Neural crest cell (in vitro differentiated cells): ENCODE measurements around the gene SORCS1. TPM values are rescaled to one million over a fixed set of nuclear protein-coding genes. Genes with fewer than 3 reads are reported as not detected.
A peak's percentile ranks its signal among the peaks of the same experiment; 100 is the strongest.

Experiments
- DNase-seq: peaks from one replicate; pipeline ENCODE4 v3.0.0; 2021; ENCODE audit warnings: low read depth, mixed read lengths, low spot score
- H3K27ac Mint-ChIP-seq: one replicate; pipeline ENCODE4 v1.8.0; 2021; ENCODE audit warnings: mild to moderate bottlenecking, mixed read lengths; ENCODE audit not compliant: unreplicated experiment
- H3K27me3 Mint-ChIP-seq: 2 replicates; pipeline ENCODE4 v1.8.0; 2021; ENCODE audit warnings: low read depth, mild to moderate bottlenecking, mixed read lengths
- H3K36me3 Mint-ChIP-seq: 2 replicates; pipeline ENCODE4 v1.8.0; 2021; ENCODE audit warnings: low read depth, mild to moderate bottlenecking, mixed read lengths
- H3K4me1 Mint-ChIP-seq: 2 replicates; pipeline ENCODE4 v1.8.0; 2021; ENCODE audit warnings: mixed read lengths
- H3K4me3 Mint-ChIP-seq: one replicate; pipeline ENCODE4 v1.8.0; 2021; ENCODE audit warnings: mild to moderate bottlenecking, mixed read lengths
- H3K9me3 Mint-ChIP-seq: 2 replicates; pipeline ENCODE4 v1.8.0; 2021; ENCODE audit warnings: mixed read lengths
- total RNA-seq: library from RNA; stranded (reverse); gene quantifications from 2 replicates; pipeline ENCODE4 v1.2.1, GENCODE V29; 2021
- TF ChIP-seq, protein P1 (sequence below): fragments of 200-600 bp; sonication (generic); conservative IDR thresholded peaks from 2 replicates; pipeline ENCODE4 v1.5.0; 2021; ENCODE audit warnings: antibody characterized with exemption, mild to moderate bottlenecking

The SORCS1 gene
- total RNA-seq, 1 donor from 2014 or later, result 8.2 TPM

DNA sequence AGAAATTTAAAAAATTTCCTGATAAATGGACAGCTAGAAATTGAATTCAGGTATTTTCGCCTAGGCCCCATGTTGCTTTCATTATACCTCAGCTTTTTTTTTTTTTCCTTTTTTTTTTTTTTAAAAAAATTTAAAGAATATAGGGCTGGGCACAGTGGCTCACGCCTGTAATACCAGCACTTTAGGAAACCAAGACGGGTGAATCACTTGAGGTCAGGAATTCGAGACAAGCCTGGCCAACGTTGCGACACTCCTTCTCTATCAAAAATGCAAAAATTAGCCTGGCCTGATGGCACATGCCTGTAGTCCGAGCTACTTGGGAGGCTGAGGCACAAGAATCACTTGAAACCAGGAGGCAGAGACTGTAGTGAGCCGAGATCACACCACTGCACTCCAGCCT lies 334.0 kb downstream of the SORCS1 start:
- Mint-ChIP-seq H3K27me3 (no peaks in the 10 kb centered on the region), H3K27ac (no peak overlapping the region), H3K4me1 (peaks cover 13% of the 10 kb centered on the region), H3K9me3 (no peaks in the 10 kb centered on the region), H3K36me3 (peaks cover 3% of the 10 kb centered on the region), H3K4me3 (no peak overlapping the region)
- DNase-seq, result no peak
- TF ChIP-seq, protein P1, sequence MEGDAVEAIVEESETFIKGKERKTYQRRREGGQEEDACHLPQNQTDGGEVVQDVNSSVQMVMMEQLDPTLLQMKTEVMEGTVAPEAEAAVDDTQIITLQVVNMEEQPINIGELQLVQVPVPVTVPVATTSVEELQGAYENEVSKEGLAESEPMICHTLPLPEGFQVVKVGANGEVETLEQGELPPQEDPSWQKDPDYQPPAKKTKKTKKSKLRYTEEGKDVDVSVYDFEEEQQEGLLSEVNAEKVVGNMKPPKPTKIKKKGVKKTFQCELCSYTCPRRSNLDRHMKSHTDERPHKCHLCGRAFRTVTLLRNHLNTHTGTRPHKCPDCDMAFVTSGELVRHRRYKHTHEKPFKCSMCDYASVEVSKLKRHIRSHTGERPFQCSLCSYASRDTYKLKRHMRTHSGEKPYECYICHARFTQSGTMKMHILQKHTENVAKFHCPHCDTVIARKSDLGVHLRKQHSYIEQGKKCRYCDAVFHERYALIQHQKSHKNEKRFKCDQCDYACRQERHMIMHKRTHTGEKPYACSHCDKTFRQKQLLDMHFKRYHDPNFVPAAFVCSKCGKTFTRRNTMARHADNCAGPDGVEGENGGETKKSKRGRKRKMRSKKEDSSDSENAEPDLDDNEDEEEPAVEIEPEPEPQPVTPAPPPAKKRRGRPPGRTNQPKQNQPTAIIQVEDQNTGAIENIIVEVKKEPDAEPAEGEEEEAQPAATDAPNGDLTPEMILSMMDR, result no peak

DNA sequence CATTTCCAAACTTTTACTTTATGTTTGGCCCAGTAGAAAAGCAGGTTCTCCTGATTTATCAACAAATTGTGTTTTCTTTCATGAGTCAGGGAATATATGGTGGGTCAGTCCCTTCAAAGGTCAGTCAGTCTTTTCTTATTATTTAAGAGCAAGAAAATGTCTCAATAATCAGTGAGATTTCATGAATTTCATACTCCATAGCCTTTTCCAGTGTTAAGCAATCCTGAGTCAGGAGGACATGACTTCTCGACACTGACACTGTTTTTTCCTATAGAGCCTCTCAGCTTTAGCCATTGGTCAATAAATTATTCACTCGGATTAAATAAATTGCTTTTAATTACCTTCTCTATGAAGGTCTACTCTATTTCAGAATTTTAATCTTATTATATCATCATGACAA lies 334.5 kb downstream of the SORCS1 start:
- Mint-ChIP-seq H3K4me1 (peaks cover 13% of the 10 kb centered on the region), H3K4me3 (no peak overlapping the region), H3K9me3 (no peaks in the 10 kb centered on the region), H3K36me3 (peaks cover 3% of the 10 kb centered on the region), H3K27me3 (no peaks in the 10 kb centered on the region), H3K27ac (no peak overlapping the region)
- TF ChIP-seq, protein P1, result no peak
- DNase-seq, result no peak

DNA sequence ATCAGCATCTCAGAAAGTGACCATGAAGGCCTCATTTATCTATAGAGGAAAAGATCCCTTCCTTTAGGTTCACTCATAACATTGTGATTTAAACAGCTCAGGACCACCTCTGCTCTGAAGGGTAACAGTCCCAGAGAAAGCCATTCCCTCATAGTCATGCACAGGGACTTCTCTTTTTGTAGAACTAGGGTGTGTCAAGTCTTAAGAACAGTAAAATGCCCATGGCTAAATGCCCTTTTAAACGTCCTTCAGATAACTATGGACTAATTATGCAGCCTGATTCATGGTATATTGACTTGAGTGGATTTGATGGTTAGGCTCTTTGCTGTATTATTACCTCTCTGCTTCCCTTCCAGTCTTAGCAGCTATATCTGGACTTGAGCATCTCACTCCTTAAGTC lies 337.8 kb downstream of the SORCS1 start:
- peaks cover 13% of the 10 kb centered on the region for H3K4me1 Mint-ChIP-seq
- no peaks in the 10 kb centered on the region for H3K27me3 Mint-ChIP-seq
- TF ChIP-seq, protein P1, result no peak
- no peak overlapping the region for H3K4me3 Mint-ChIP-seq
- DNase-seq, result no peak
- no peaks in the 10 kb centered on the region for H3K9me3 Mint-ChIP-seq
- peaks cover 3% of the 10 kb centered on the region for H3K36me3 Mint-ChIP-seq
- H3K27ac Mint-ChIP-seq, result no peak overlapping the region

DNA sequence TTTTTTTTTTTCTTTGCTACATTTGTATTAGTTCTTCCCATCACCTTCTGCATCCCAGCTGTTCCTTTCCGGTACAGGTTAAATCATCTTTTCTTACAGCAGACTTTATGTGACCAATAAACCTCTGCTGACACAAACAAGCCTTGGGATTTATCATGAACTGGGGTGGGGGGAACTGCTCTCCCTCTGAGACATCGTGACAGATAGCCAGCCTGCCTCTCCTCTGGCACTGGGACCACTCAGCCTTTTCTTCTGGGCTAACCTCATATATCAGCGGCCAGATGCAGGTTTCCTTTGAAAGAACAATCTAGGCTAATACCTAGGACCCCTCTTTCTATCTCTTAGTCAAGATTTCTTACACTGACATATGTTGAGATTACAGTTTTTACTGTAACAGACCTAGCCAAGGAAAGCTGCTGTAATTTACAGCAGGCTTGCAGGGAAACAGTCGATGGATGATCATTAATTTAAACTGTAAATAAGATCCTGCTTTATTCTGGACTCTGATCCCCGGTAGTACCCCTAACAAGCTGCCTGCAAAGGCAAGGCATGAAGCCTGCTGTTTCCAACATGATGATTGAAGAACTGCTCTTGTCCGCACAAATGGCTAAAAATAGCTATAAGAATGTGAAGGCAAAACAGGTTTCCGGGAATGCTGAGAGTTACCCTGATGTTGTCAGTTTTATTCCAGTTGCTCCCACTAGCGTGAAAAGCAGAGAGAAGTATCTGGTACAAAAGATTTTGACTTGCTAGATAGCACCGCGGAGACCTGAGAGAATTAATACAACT lies 338.7 kb downstream of the SORCS1 start:
- no peaks in the 10 kb centered on the region for H3K9me3 Mint-ChIP-seq
- no peak overlapping the region for H3K4me3 Mint-ChIP-seq
- peaks cover 15% of the 10 kb centered on the region for H3K4me1 Mint-ChIP-seq
- peaks cover 3% of the 10 kb centered on the region for H3K36me3 Mint-ChIP-seq
- H3K27me3 Mint-ChIP-seq, result no peaks in the 10 kb centered on the region
- peak overlapping the region; percentile 47 for H3K27ac Mint-ChIP-seq
- no peak for DNase-seq
- TF ChIP-seq, protein P1, result no peak

DNA sequence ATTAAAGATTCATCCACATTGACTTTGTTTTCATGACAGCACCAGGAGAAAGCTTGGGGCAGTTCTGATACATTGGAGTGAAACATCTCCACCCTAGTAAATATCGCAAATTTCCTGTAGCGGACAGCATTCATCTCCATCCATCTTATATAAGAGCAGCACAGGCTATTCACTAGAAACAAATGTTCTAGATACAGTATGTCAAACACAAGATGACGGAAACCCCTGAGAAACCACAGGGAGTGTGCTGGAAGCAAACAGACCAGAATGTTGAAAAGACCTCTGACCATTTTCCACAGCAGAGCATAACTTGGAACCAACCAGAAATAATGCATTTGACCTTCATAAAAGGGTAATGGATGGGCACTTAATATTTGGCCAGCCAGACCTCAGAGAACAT lies 343.9 kb downstream of the SORCS1 start:
- H3K27me3 Mint-ChIP-seq, result no peaks in the 10 kb centered on the region
- H3K4me1 Mint-ChIP-seq, result peaks cover 42% of the 10 kb centered on the region
- DNase-seq, result no peak
- H3K27ac Mint-ChIP-seq, result no peak overlapping the region
- TF ChIP-seq, protein P1, result no peak
- H3K36me3 Mint-ChIP-seq, result peaks cover 2% of the 10 kb centered on the region
- no peaks in the 10 kb centered on the region for H3K9me3 Mint-ChIP-seq
- no peak overlapping the region for H3K4me3 Mint-ChIP-seq
